ENCODE results near the gene PLEKHH1. TPM values are rescaled to one million over a fixed set of nuclear protein-coding genes. Genes with fewer than 3 reads are reported as not detected.

The PLEKHH1 gene
- 1 to 10 TPM in 1 of 2 donors, under 1 TPM in 1; 0.17 to 4.9 TPM for total RNA-seq

DNA sequence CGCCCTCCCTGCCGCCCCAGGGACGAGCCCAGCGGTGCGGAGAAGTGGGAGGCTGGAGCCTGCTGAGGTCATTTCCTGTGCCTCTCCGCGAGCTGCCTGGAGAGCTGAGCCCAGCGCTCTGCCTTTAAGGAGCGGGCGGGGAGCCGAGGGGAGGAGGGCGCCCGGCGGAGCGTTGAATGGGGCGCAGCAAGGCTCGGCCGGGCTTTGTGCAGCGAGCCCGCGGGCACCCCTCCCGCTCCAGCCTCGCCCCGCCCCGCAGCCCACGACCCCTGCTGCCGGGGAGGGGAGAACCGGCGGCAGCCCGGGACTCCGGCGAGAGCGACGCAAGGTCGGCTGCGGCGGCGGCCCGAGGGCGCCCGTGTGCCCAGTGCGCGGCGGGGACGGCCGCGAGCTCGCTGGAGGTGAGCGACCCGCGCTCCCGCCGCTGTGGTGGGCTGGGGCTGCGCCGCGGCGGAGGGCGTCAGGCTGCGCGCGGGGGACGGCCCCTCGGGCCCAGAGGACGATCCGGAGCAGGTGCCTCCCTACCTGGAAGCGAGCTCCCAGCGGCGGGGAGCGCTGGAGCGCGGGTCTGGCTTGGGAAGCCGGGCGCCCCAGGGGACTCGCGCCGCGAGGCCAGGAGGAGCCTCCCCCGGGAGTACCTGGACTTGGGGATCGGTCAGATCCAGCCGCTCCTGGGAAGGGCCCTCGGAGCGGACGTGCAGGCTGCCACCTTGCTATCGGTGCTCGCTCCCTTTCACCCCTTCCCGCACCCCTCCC lies at the start of gene PLEKHH1:
Gene PLEKHH1, plus strand, starts transcription at position 293 of the 756 bp plus-strand sequence. CDS start 8,578 bp downstream, outside the sequence.
- Mint-ChIP-seq H3K4me1 (no peaks in the 10 kb centered on the region), H3K27me3 (peaks cover 15% of the 10 kb centered on the region), H3K9me3 (no peaks in the 10 kb centered on the region), H3K4me3 (peak within 1 kb of the TSS; percentile 60), H3K27ac (no peak within 1 kb of the TSS), H3K36me3 (ENCODE audit: low read depth) (no peaks in the 10 kb centered on the region)
- peak; percentile 99 for ATAC-seq (replicated peaks)

- no peaks in the 10 kb centered on the region for H3K27me3 Mint-ChIP-seq
- no peak for ATAC-seq (replicated peaks)
These were observed 49.4 kb upstream of the PLEKHH1 start for GRCh38 chr14:67483579-67484285.

DNA sequence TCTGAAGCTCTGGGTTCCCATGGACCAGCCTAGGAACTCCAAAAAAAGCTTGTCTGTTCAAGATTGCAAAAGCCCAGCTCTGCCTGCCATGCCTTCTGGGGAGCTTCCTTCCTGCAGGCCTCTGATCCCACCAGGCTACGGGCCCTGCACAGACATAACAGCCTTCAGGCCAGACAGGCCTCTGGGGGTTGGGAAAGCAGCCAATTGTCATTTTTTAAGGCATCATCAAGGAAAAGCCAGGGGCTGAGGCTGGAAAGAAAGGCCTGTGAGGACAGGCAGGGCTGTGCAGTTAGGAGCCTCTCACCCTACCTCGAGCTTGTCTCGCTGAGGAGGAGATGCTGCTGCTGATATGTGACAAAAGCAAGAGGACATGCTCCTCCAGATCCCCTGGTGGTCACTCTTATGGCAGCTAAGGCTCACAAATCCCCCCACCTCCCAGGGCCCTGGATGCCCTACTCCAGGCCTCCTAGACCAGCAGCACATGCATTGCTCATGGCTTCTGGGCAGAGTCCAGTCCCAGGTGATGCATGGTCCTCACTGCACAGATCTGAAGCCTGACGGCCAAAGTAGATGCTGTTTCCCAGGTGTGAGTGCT lies 47.5 kb upstream of the PLEKHH1 start:
- Mint-ChIP-seq H3K4me3 (no peak overlapping the region), H3K9me3 (no peaks in the 10 kb centered on the region), H3K27ac (no peak overlapping the region), H3K27me3 (no peaks in the 10 kb centered on the region), H3K4me1 (peaks cover 29% of the 10 kb centered on the region), H3K36me3 (ENCODE audit: low read depth) (peaks cover 9% of the 10 kb centered on the region)
- no peak for ATAC-seq (replicated peaks)

More at GRCh38 chr14:67483579-67484285, 49.4 kb upstream of the PLEKHH1 start:
- peaks cover 9% of the 10 kb centered on the region for H3K36me3 Mint-ChIP-seq (ENCODE audit: low read depth)
- H3K4me3 Mint-ChIP-seq = no peak overlapping the region
- H3K4me1 Mint-ChIP-seq = peaks cover 22% of the 10 kb centered on the region
- no peaks in the 10 kb centered on the region for H3K9me3 Mint-ChIP-seq
- no peak overlapping the region for H3K27ac Mint-ChIP-seq

DNA sequence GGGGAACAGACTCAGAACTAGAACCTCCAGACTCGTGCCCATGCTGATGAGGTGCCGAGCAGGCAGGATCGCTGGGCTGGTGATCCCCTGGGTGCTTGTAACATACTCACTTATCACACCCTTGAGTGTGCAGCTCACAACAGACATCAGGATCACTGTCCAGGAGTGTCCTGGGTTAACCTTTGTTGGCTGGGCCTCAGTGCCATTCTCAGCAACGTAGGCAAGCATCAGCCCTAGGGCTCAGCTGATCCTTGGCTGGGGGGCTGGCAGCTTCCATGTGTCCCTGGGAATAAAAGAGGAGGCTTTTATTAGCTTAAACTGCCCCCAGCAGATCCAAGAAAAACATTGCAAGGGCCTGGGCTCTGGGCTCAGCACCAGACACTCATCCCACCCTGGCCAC lies 46.2 kb upstream of the PLEKHH1 start:
- peaks cover 21% of the 10 kb centered on the region for H3K4me1 Mint-ChIP-seq
- peak overlapping the region; percentile 95 for H3K4me3 Mint-ChIP-seq
- no peak for ATAC-seq (replicated peaks)
- no peaks in the 10 kb centered on the region for H3K9me3 Mint-ChIP-seq
- H3K27ac Mint-ChIP-seq = no peak overlapping the region
- no peaks in the 10 kb centered on the region for H3K27me3 Mint-ChIP-seq
- peaks cover 9% of the 10 kb centered on the region for H3K36me3 Mint-ChIP-seq (ENCODE audit: low read depth)

- Mint-ChIP-seq H3K27me3 (no peaks in the 10 kb centered on the region), H3K36me3 (ENCODE audit: low read depth) (peaks cover 9% of the 10 kb centered on the region), H3K9me3 (no peaks in the 10 kb centered on the region), H3K4me3 (peak overlapping the region; percentile 95), H3K4me1 (peaks cover 21% of the 10 kb centered on the region), H3K27ac (peak overlapping the region; percentile 97)
- no peak for ATAC-seq (replicated peaks)
These were observed 45.8 kb upstream of the PLEKHH1 start for GRCh38 chr14:67487332-67487731.

DNA sequence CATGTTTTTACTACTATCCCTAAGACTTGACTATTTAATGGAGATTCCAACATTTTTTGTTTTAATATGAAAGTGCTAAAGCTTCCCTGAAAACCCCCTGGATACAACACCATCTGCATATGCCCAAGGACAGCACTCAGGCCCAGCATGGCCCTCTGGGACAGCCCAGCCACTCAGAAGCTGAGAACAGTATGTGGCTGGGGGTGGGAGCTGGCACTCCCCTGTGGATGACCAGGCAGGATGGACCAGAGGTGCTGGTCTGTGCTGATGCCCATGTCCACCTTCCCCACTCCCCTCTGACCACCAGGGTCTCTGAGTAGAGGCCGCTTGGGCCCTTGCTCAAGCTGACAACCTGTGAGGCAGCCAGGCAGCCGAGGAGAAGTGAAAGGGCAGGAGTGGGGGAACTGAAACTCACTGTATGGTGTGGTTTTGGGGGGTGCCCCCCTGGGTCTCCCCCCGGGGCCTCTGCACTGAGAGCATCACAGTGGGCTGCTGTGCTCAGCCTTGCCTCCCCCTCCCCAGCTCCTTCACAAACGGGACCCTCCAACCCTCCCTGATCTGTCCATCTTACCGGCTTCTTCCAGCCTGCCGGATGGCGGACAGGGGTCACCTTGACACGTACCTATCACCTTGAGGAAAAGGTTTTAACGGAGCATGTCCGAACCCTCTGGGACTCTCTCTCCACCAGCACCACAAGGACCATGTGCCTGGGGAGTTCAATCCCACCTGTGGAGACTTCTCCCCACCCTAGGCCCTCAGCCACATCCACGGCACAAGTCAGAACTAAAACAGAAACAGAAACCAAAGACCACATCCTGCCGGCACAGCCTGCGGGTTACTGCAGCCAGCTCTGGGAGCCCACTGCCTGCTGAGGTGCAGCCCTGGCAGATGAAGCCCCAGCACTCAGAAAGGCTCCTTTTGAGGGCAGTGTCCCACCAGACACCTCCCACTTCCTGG lies 44.9 kb upstream of the PLEKHH1 start, which contains the start of gene TMEM229B:
Gene TMEM229B, minus strand, starts transcription at position 785 of the 957 bp plus-strand sequence. CDS start 14,798 bp downstream, outside the sequence.
- H3K27ac Mint-ChIP-seq = peak within 1 kb of the TSS; percentile 97
- ATAC-seq (replicated peaks) = peak; percentile 99
- peak within 1 kb of the TSS; percentile 95 for H3K4me3 Mint-ChIP-seq
- no peaks in the 10 kb centered on the region for H3K27me3 Mint-ChIP-seq
- H3K36me3 Mint-ChIP-seq (ENCODE audit: low read depth) = peaks cover 9% of the 10 kb centered on the region
- peaks cover 21% of the 10 kb centered on the region for H3K4me1 Mint-ChIP-seq
- H3K9me3 Mint-ChIP-seq = no peaks in the 10 kb centered on the region

DNA sequence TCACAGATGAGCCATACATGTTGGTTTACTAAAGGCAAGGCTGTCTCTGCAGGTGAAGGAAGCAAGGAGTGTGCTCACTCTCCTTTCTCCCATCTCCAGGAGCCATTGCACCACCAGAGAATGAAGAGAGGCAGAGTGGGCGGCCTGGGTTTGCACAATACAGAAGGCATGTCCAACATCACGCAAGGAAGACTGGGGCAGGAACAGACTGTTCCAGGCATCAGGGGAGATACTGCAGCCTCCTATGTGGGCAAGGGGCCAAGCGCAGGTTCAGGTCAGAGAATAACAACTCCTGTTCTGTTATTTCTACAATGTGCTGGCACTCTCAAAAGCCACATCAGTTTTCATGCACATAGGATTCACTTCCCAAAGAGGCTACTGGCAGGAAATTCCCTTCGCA lies 42.9 kb upstream of the PLEKHH1 start:
- peaks cover 19% of the 10 kb centered on the region for H3K4me1 Mint-ChIP-seq
- peaks cover 3% of the 10 kb centered on the region for H3K36me3 Mint-ChIP-seq (ENCODE audit: low read depth)
- no peak for ATAC-seq (replicated peaks)
- no peak overlapping the region for H3K4me3 Mint-ChIP-seq
- H3K27me3 Mint-ChIP-seq = no peaks in the 10 kb centered on the region
- H3K27ac Mint-ChIP-seq = no peak overlapping the region
- no peaks in the 10 kb centered on the region for H3K9me3 Mint-ChIP-seq

GRCh38 chr14:67491285-67491684 lies 41.8 kb upstream of the PLEKHH1 start:
- H3K9me3 Mint-ChIP-seq = no peaks in the 10 kb centered on the region

DNA sequence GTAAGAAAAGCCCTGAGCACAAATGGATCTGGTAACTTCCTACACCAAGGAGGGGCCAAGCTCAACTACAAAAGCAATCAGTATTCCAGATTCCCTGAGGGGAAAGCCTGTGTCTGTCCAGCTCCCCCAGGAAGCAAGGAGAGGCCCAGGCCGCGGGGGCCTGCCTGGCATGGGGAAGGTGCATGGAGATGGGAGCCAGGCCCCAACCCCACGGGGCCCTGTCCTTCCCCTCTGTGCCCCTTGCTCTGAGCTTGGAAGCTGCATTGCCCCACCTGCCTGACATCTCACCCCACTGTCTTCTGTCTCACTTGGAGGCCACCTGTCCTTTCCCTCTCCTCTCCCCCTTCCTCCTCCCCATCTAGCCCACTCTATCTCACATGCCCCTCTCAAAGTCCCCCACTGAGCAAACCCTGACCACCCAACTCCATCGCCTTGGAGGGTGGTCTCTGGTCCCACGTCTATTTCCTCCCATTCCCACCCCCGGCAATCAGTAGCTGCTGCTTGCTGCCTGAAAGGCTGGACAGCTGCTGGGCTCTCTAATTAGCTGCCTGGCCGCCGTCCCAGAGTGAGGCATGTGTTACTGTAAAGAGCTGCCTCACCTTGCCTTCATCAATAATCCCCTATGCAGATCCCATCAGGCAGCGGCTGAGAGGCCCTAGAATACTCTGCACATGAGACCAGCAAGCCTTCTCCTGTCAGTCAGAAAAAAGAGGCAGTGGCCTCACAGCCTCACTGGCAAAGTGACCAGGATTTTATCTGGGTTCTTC lies 41.2 kb upstream of the PLEKHH1 start:
- Mint-ChIP-seq H3K4me3 (no peak overlapping the region), H3K4me1 (peaks cover 12% of the 10 kb centered on the region), H3K36me3 (ENCODE audit: low read depth) (no peaks in the 10 kb centered on the region), H3K27ac (no peak overlapping the region), H3K27me3 (no peaks in the 10 kb centered on the region), H3K9me3 (no peaks in the 10 kb centered on the region)
- ATAC-seq (replicated peaks) = no peak

More at GRCh38 chr14:67491285-67491684, 41.8 kb upstream of the PLEKHH1 start:
- Mint-ChIP-seq H3K27ac (no peak overlapping the region), H3K4me1 (peaks cover 12% of the 10 kb centered on the region), H3K36me3 (ENCODE audit: low read depth) (no peaks in the 10 kb centered on the region), H3K4me3 (no peak overlapping the region), H3K27me3 (no peaks in the 10 kb centered on the region)
- no peak for ATAC-seq (replicated peaks)

DNA sequence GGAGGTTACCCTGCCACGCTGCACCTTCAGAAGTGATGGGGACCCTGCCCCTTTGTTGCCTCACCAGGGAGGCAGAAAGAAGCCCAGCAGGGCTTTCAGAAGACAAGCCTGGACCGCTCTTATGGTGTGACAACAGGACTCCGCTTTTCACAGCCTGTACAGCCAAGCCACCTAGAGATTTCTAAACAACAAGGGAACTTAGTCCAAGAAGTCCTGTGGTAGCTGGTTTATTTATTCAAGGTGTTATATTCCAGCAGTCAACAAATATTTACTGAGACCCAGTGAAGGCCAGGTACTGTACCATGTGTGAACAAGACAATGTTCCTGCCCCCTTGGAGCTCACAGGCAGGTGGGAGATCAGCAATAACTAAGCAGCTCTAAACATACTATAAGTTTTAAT lies 40.6 kb upstream of the PLEKHH1 start:
- Mint-ChIP-seq H3K27me3 (no peaks in the 10 kb centered on the region), H3K4me1 (peaks cover 12% of the 10 kb centered on the region), H3K9me3 (no peaks in the 10 kb centered on the region), H3K4me3 (no peak overlapping the region), H3K36me3 (ENCODE audit: low read depth) (no peaks in the 10 kb centered on the region), H3K27ac (no peak overlapping the region)
- ATAC-seq (replicated peaks) = no peak

DNA sequence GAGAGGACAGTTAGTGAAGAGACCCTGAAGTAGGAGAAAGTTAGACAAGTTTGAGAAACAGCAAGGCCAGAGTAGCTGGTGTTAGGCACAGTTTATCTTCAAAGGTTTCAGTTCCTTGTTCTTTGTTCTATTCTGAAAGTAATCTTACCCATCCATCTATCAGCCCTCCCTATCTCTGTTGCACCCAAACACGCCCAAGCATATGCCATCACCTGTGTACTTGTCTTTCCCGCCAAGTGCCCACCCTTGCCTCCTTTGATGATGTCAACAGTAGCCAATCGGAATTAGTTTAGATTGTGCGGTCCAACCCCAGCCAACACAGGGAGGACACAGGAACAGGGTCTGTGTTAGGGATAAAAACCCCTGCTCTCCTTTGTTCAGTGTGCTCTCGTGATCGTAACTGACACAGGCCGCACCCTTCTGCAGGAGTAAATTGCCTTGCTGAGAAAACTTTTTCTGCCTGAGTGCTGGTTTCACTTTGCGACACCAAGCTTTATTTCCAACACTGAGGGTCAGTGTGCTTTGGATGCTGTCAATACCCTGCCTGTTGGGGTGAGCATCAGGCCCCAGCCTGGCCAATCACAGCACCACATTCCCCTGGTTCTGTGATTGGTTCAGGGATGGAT lies 39.9 kb upstream of the PLEKHH1 start:
- no peaks in the 10 kb centered on the region for H3K27me3 Mint-ChIP-seq
- H3K4me3 Mint-ChIP-seq = no peak overlapping the region
- H3K27ac Mint-ChIP-seq = no peak overlapping the region
- H3K4me1 Mint-ChIP-seq = peaks cover 12% of the 10 kb centered on the region
- H3K36me3 Mint-ChIP-seq (ENCODE audit: low read depth) = no peaks in the 10 kb centered on the region
- no peaks in the 10 kb centered on the region for H3K9me3 Mint-ChIP-seq
- ATAC-seq (replicated peaks) = no peak

GRCh38 chr14:67495827-67496226 lies 37.3 kb upstream of the PLEKHH1 start:
- no peaks in the 10 kb centered on the region for H3K9me3 Mint-ChIP-seq
- H3K36me3 Mint-ChIP-seq (ENCODE audit: low read depth) = no peaks in the 10 kb centered on the region
- H3K27me3 Mint-ChIP-seq = no peaks in the 10 kb centered on the region
- no peaks in the 10 kb centered on the region for H3K4me1 Mint-ChIP-seq
- H3K4me3 Mint-ChIP-seq = no peak overlapping the region
- no peak for ATAC-seq (replicated peaks)
- no peak overlapping the region for H3K27ac Mint-ChIP-seq

DNA sequence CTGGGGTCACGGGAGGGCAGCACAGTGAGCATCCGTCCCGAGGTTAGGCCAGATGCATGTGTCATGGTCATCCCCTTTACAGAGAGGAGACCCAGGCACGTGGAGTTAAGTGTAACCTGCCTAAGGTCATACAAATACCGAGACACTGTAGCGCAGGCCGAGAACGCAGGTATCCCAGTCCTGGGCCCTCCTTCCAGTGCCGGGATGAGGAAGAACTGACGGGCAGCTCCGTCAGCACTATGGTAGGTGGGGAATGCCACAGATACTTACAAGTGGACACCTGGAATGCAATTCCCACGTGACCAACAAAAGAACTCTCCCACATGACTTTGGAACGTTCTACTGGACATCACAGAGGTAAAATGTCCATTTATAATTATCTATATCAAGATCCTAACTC lies 35.9 kb upstream of the PLEKHH1 start:
- no peaks in the 10 kb centered on the region for H3K27me3 Mint-ChIP-seq
- H3K27ac Mint-ChIP-seq = no peak overlapping the region
- H3K36me3 Mint-ChIP-seq (ENCODE audit: low read depth) = no peaks in the 10 kb centered on the region
- no peak for ATAC-seq (replicated peaks)
- no peaks in the 10 kb centered on the region for H3K9me3 Mint-ChIP-seq
- no peaks in the 10 kb centered on the region for H3K4me1 Mint-ChIP-seq
- no peak overlapping the region for H3K4me3 Mint-ChIP-seq
